B cell (primary cell): ENCODE results near the gene KCNIP1. TPM values are rescaled to one million over a fixed set of nuclear protein-coding genes. Genes with fewer than 3 reads are reported as not detected.

Experiments used
- ATAC-seq: fragments of 200-7000 bp; cut with Tn5 transposase; one replicate; pipeline ENCODE4 v1.10.0; 2021; ENCODE audit warnings: low read depth, mild to moderate bottlenecking, moderate number of reproducible peaks, moderate library complexity
- CTCF ChIA-PET: fragments of 350-600 bp; sonication (Branson Sonifier 250); formaldehyde crosslinking; loops from one replicate; lab custom pipeline; 2021; ENCODE audit warnings: antibody characterized with exemption, inconsistent platforms; lab: Charles Lee
- POLR2A ChIA-PET: fragments of 350-600 bp; sonication (Branson Sonifier 250); formaldehyde crosslinking; loops from one replicate; lab custom pipeline; 2021; ENCODE audit warnings: antibody characterized with exemption; lab: Charles Lee
- DNase-seq: peaks from one replicate; pipeline ENCODE4 v3.0.0; 2013
- H2AFZ ChIP-seq: 2 replicates; pipeline ENCODE4 v1.6.1; 2012; ENCODE audit warnings: mild to moderate bottlenecking, low read depth, low read length; ENCODE audit not compliant: insufficient read depth, poor library complexity, severe bottlenecking
- H3K27ac ChIP-seq, 2 donors: 1 replicate in 1 of 2; 2 replicates in 1 of 2; pipeline ENCODE4 v1.5.1; 2012 to 2013; ENCODE audit warnings: low read length in 2 of 2, mild to moderate bottlenecking in 2 of 2, moderate library complexity in 1 of 2
- H3K27me3 ChIP-seq, 4 experiments: fragments of 200-600 bp in 1 of 4; sonication (generic) in 1 of 4; replicated peaks in 1 of 4; 1 replicate in 2 of 4; 2 replicates in 2 of 4; pipeline versions ENCODE4 v1.6.1 to v1.7.0; 2013 to 2016; ENCODE audit warnings: low read length in 3 of 4, mild to moderate bottlenecking in 2 of 4, mixed read lengths in 1 of 4, moderate library complexity in 1 of 4; ENCODE audit not compliant: insufficient read depth in 4 of 4, control insufficient read depth in 3 of 4; ENCODE audit errors: control extremely low read depth in 1 of 4
- H3K36me3 ChIP-seq, 2 experiments: replicated peaks in 1 of 2; 1 replicate in 1 of 2; 2 replicates in 1 of 2; pipeline versions ENCODE4 v1.6.1 to v1.7.1; 2013; ENCODE audit warnings: low read length in 1 of 2; ENCODE audit not compliant: insufficient read depth in 2 of 2, control insufficient read depth in 1 of 2; ENCODE audit errors: control extremely low read depth in 1 of 2, extremely low read depth in 1 of 2
- H3K4me1 ChIP-seq, 2 donors: fragments of 200-600 bp in 1 of 2; sonication (generic) in 1 of 2; 1 replicate in 1 of 2; 2 replicates in 1 of 2; pipeline versions ENCODE4 v1.5.1 to v1.6.1; 2013 to 2017; ENCODE audit warnings: low read length in 2 of 2; ENCODE audit not compliant: control insufficient read depth in 2 of 2, insufficient read depth in 2 of 2
- H3K4me2 ChIP-seq: replicated peaks from 2 replicates; pipeline ENCODE3; 2012; ENCODE audit warnings: mild to moderate bottlenecking, low read depth, low read length; ENCODE audit not compliant: poor library complexity, severe bottlenecking
- H3K4me3 ChIP-seq, 5 experiments: fragments of 200-600 bp in 1 of 5; sonication (generic) in 1 of 5; 1 replicate in 3 of 5; 2 replicates in 2 of 5; pipeline versions ENCODE4 v1.5.1 to v1.7.0; 2011 to 2016; ENCODE audit warnings: low read length in 4 of 5, mild to moderate bottlenecking in 4 of 5, low read depth in 2 of 5, control low read depth in 1 of 5, moderate library complexity in 1 of 5; ENCODE audit not compliant: insufficient read depth in 1 of 5; ENCODE audit errors: control extremely low read depth in 1 of 5, extremely low read depth in 1 of 5
- H3K79me2 ChIP-seq: fragments of 200-600 bp; sonication (generic); one replicate; pipeline ENCODE4 v1.6.0; 2016; ENCODE audit warnings: low read length; ENCODE audit not compliant: control insufficient read depth, insufficient read depth
- H3K9ac ChIP-seq: fragments of 200-600 bp; sonication (generic); 2 replicates; pipeline ENCODE4 v1.6.1; 2017; ENCODE audit warnings: mild to moderate bottlenecking, low read length, moderate library complexity
- H3K9me3 ChIP-seq, 3 donors: one replicate each; pipeline versions ENCODE4 v1.6.1 to v1.7.1; 2013; ENCODE audit warnings: low read length in 2 of 3; ENCODE audit not compliant: control insufficient read depth in 2 of 3, insufficient read depth in 1 of 3; ENCODE audit errors: control extremely low read depth in 1 of 3
- H4K20me1 ChIP-seq: 2 replicates; pipeline ENCODE4 v1.6.0; 2012; ENCODE audit warnings: mild to moderate bottlenecking, low read length; ENCODE audit not compliant: insufficient read depth, control insufficient read depth, poor library complexity, severe bottlenecking
- H3K27ac Mint-ChIP-seq: one replicate; pipeline ENCODE4 v1.8.0; 2021; ENCODE audit warnings: mixed read lengths
- H3K27me3 Mint-ChIP-seq: one replicate; pipeline ENCODE4 v1.8.0; 2021; ENCODE audit warnings: mixed read lengths
- H3K4me1 Mint-ChIP-seq: one replicate; pipeline ENCODE4 v1.8.0; 2021; ENCODE audit warnings: mixed read lengths
- H3K4me3 Mint-ChIP-seq: one replicate; pipeline ENCODE4 v1.8.0; 2021; ENCODE audit warnings: mixed read lengths
- H3K9me3 Mint-ChIP-seq: one replicate; pipeline ENCODE4 v1.8.0; 2022; ENCODE audit warnings: mixed read lengths; ENCODE audit not compliant: insufficient read depth
- CTCF ChIP-seq: fragments of 200-600 bp; IDR thresholded peaks from one replicate; pipeline ENCODE4 v1.8.0; 2022; ENCODE audit warnings: antibody characterized with exemption, mild to moderate bottlenecking
- EZH2 ChIP-seq: IDR thresholded peaks from 2 replicates; pipeline ENCODE4 v1.6.1; 2012; ENCODE audit warnings: borderline replicate concordance, low read depth, mild to moderate bottlenecking, moderate library complexity, low read length; ENCODE audit not compliant: insufficient read depth, poor library complexity, severe bottlenecking
- WGBS: methylation state at CpG from one replicate; pipeline ENCODE4 v1.1.5; 2013; ENCODE audit warnings: missing lambda C conversion rate; ENCODE audit not compliant: insufficient coverage; 5-methylcytosine and 5-hydroxymethylcytosine counted together
- intact Hi-C: fragments of 100-400 bp; cut with micrococcal nuclease; formaldehyde crosslinking; loops from one replicate; pipeline ENCODE4 v1.10.0; 2022
- polyA plus RNA-seq: library from polyadenylated mRNA; depleted of rRNA; stranded (reverse); fragments of >200 nt; gene quantifications from 2 replicates; pipeline ENCODE4 v1.2.3, GENCODE V29; 2012
- total RNA-seq, 2 donors: library from RNA; stranded (reverse); fragments of 120-200 nt in 1 of 2; gene quantifications; 1 replicate in 1 of 2; 2 replicates in 1 of 2; pipeline versions ENCODE4 v1.2.3 to v1.2.4, GENCODE V29; 2013 to 2022

KCNIP1 gene
- total and polyA plus RNA-seq, 2 donors (not counting 1 experiment from before 2014, with no cell fraction given), result not detected

- Histone ChIP-seq H2AFZ (no peak overlapping the region), H3K9me3 (peaks cover 0 to 6% (median 0%) of the 10 kb centered on the region in 3 donors), H3K36me3 (no peaks in the 10 kb centered on the region), H3K4me1 (peaks cover under 1% of the 10 kb centered on the region in 2 donors), H3K9ac (no peak overlapping the region), H3K27me3 (peaks cover 0 to 10% (median 3%) of the 10 kb centered on the region in 4 experiments), H3K27ac (no peak overlapping the region), H3K4me3 (no peak overlapping the region), H4K20me1 (no peaks in the 10 kb centered on the region), H3K4me2 (no peak overlapping the region), H3K79me2 (no peaks in the 10 kb centered on the region)
- Mint-ChIP-seq H3K27me3 (peaks cover 51% of the 10 kb centered on the region), H3K4me3 (no peak overlapping the region), H3K4me1 (peaks cover 1% of the 10 kb centered on the region), H3K27ac (no peak overlapping the region), H3K9me3 (no peaks in the 10 kb centered on the region)
- no peak for DNase-seq
- WGBS, result 94% methylated on average over 8 of the region's 17 CpGs
- ATAC-seq, result no peak
- intact Hi-C loops, result no loop called here
- CTCF ChIA-PET, result interaction anchor here (0.6 to 1.4 kb wide), 5 partner anchors 10 to 1992 kb away, joined by 3 to 7 read pairs (median 4); no protein-coding TSS in a partner anchor
- POLR2A ChIA-PET, result no interaction called here
- TF ChIP-seq EZH2, result no peak
- no peak for TF ChIP-seq CTCF
Measured at GRCh38 chr5:170639221-170639925, 135.6 kb downstream of the KCNIP1 start.
